Renal cortex interstitium (tissue), 11 donors: ENCODE data around the gene KCNJ10. TPM values are rescaled to one million over a fixed set of nuclear protein-coding genes. Genes with fewer than 3 reads are reported as not detected.

Experiments
- DNase-seq, 11 donors: peaks; one replicate each; pipeline ENCODE4 v3.0.0-alpha.2; 2013; ENCODE audit warnings: low read depth in 9 of 11, low spot score in 4 of 11; ENCODE audit errors: extremely low read depth in 1 of 11
- polyA plus RNA-seq, 3 donors: library from polyadenylated mRNA; unstranded; fragments of 120-200 nt; gene quantifications; one replicate each; pipeline ENCODE4 v1.2.1, GENCODE V29; 2013; ENCODE audit not compliant: insufficient read length in 3 of 3

Gene KCNJ10
- polyA plus RNA-seq, 3 donors = 19.8 to 25.3 (median 20.0) TPM

DNA sequence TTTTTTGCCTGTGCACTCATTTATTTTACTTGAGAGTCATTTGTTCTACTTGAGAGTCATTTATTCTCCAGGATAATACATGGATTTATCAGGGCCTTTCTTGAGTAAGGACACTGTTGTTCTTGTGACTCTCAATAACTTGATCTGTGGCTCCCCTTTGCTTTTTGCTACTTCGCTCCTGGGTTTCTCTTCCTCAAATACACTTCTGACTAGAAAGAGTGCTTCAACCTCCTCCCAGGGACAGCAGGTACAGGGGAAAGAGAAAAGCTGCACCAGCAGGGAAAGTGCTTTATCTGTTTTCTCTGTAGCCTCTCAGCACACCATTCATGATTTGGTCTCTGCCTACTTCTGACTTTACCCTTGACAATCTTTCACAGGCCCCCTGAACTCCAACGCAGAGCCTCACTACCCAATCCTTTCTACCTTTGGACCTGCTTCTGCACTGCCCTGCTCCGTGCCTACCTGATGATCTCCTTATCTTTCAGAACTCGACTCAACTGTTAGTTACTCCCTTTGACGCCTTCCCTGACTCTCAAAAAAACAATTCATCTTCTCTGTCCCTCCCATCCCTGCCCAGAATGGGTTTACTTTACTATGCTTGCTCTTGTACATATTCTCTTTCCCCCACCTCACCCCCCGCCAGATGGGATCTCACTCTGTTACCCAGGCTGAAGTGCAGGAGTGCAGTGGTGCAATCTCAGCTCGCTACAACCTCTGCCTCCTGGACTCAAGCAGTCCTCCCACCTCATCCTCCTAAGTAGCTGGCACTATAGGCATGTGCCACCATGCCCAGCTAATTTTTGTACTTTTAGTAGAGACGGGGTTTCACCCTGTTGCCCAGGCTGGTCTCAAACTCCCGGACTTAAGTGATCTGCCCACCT lies 22.6 kb downstream of the KCNJ10 start:
- DNase-seq = no peak

DNA sequence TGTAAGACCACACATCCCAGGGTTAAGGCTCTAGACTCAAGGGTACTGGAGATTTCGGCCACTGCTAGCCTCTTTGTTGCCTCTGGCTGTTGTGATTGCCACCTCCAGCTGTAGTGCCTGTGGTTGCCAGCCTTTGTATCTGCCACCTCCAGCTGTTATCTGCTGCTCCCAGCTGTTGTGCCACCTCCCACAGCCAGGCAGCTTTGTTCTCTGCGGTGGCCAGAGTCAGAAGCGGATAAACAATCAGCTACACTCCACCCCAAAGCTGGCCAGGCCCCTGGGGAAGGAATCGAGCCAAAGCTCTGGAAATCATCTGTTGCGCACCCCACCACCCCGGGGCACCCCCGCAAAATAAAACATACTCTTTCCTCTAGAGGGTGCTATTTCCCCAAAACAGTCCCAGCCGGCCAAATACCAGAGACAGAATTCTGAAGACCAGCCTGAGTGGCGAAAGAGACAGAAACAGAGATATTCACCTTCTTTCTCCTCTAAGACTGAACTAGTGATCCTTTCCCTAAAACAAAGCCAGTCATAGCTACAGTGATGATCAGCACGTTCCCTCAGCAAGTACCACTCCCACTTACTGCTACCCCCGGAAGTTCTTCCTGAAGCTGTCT lies 23.4 kb downstream of the KCNJ10 start:
- DNase-seq = no peak

DNA sequence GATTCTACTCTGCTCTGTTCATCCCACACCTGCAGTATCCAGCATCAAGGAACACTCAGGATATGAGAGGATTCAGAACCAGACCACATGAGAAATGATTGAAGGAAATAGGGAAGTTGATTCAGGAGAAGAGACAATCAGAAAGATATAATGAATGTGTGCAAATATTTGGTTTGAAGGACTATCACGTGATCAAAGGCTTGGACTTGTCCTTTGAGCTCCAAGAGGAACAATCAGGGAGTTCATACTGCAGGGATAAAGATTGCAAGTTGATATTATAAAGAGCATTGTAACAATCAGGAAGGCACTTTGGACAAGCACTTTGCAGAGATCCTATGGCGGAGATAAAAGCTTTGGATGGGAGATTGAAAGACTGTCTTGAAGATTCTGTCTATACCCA lies 24.3 kb downstream of the KCNJ10 start:
- DNase-seq = no peak

DNA sequence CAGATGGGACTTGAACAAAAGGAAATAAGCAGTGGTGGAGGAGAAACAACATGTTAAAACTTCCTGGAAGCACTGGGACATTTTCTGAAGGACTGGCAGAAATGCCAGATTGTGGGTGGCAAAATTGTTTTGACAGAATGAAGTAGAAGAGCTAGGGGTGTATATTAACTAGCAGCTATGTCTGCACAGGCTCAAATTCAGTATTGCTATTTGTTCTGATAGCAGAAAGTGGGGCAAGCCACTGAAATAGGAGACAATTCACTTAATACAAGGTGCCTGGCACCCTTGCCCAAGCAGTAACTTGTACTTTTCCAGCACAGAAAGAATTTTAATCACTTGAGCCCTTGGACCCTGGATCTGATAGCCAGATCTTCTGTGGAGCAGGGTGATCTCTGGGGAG lies 26.4 kb downstream of the KCNJ10 start:
- no peak for DNase-seq

DNA sequence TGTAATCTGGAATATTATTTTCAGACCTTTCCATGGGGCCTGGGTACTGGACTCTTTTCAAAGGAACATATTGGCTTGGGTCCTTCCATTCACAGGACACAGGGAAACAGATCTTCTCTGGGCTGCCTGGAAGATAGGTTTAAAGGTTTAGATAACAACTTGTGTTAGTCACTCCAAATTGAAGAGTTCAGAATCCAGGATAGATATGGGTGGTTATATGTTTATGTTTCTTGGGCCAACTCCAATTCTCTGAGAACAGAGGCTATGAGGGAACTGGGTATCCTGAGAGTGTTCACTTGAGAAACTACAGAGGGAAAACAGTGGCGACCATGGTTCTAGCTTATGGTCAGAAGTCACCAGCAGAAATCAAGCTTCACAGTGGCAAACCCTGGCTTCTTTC lies 29.5 kb downstream of the KCNJ10 start:
- DNase-seq = no peak

DNA sequence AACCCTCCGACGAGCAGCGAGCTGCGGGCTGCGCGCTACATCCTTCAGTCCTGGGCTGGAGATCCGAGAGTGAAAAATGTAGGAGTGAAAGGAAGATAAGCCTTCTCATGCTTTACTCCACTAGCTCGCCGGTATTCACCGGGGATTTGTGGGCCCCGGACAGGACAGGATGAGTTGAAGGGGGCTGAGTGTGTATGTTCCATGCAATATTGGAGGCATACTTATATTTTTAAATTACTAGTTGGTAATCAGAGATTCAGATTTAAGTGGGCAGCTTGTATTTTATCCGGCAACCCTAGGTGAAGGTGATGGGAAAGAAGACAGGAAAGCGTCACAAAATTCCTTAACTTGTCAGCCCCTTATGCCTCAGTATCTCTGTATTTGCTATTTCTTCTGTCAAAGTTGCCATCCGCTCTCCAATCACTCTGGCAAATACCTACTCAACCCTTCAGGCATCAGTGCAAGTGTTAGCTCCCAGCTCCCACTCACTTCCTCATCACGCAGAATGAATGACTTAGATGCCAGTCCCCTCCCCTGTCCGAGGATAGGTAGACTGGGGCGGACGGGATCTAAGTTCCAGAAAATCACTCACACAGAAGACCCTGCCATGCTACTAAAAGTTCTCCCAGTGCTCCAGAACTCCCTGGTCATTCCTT lies 37.7 kb downstream of the KCNJ10 start:
- DNase-seq = peak in 2 of 11 donors; percentile 5 to 6

DNA sequence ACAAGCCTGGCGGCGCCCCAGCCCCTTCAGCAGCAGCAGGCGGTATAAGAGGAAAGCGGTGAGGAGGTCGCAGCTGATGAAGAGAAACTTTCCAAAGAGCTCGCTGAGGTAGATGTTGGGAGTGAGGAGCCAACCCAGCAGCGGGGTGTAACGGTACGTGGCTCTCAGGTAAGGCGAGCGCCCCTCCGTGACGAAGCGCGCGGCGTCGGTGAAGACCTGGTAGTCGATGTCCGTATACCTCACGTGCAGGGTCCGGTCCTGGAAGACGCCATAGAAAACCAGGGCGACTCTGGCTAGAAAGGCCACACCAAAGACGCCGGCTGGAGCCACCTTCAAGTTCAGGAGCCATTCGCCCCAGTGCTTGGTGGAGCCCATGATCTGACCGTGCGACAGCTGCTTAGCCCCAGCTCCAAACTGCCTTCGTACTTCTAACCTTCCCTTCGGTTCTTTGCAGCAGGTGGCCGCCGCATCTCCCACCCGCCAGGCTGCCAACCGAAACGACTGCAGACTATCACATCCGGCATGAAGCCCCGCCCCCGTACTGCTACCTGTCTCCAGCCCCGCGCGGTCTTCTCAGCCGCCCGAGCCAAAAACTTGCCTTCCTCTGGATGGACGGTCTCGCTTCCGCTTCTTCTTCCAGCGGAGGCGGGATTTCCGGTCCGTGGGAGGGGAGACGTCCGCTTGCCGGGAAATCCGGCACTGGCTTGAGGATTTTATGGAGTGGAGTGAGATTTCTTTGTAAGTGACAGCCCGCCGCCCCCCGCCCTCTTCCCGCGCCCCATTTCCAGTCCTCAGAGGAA lies 38.4 kb downstream of the KCNJ10 start, which contains the start of gene PIGM:
Gene PIGM (minus strand): TSS at position 626 of the 800 bp plus-strand sequence. CDS start 251 bp downstream, at position 375.
- DNase-seq = peak; percentile 85 to 95 (median 92)

DNA sequence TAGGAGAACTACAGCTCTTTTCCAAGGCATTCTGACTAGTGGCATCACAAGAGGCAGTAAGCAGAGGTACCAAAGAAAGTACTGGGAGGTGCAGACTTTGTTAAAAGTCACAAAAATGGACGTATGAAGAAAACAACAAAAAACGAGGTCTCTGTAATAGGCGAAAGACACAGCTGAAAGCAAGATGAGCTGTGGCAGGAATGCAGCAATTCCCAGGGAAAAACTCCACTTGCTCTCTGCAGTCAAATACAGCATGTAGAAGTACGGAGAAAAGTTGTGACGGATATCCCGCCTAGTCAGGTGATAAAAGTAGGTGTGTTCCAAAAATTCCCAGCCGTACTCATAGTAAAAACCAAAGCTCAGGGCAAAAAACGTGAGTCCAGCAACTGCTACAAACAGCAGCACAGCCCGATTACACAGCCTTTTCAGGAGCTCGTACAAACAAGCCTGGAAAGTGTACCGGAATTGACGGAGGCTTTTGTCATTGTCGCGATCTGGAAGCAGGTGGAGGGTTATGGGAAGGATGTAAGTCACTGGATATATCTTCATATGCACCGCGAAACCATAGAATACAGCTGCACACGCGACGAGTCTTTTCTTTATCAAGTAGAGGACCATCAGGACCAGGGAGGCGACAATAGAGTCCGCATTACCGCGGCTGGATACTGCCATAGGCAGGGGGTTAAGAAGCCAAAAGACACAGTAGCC lies 39.1 kb downstream of the KCNJ10 start:
- DNase-seq = peak in 2 of 11 donors; percentile 4 to 8

DNA sequence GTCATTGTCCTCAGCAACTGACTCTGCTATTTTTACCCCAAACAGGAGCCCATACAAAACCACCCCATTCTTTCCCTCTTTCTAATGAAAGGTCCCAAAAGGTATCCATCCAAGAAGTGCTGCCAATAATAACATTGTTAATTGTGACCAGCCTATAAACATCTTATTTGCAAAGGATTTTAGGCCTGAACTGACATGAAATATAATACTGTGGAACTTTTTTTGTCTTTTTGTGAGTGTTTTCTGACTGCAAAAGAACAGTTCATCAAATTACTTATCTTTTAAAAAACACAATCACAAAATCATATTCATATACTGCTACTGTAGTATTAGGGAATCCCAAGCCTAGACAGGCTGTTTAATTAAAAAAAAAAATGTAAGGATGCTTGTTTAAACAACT lies 41.5 kb downstream of the KCNJ10 start:
- no peak for DNase-seq

DNA sequence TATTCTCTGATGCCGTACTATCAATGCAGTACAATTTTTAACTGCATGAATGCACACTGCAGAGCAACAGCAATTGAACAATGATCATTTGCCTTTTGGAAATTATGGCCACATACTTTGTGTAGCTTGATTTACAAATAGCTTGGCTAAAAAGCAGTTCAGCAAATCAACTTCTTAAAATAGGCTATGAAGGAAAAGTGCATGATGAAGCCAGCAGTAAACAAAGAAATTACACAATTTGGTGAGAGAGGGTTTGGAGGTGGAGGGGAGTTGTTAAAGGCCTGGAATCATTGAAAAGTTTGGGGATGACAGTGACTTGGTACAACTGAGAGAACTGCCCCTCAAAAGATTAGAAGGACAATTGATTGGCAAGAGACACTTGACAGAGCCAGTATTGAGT lies 44.6 kb downstream of the KCNJ10 start:
- DNase-seq = no peak

DNA sequence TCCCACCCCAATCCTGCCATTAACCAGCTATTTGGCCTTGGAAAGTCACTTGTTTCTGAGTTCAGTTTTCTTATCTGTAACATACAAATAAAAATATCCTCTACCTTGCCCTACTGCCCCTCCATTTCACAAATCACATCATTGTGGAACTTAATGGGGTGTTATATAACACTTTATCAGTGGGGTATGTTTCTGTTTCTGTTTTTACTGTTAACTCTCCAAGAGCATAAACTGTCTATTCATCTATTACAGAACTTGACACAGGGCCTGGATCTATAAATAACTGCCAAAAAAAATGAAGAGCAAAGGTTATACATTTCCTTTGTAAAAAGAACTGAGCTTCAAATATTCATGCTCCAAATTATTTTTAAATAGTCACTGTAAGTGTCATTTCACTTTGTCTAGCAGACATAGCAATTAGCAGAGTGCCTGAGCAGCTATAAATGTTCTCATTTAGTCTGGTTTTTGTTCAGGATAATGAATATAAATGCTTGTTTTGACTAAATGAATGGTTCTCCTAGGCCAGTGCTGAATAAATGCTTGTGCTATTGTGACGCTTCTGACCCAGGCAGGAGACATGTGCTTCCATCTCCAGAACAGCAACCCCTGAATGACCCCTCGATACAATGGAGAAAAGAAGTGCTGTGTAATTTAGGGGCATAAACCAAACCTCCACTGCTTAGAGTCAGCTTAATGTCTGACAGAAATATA lies 45.6 kb downstream of the KCNJ10 start:
- DNase-seq = no peak

DNA sequence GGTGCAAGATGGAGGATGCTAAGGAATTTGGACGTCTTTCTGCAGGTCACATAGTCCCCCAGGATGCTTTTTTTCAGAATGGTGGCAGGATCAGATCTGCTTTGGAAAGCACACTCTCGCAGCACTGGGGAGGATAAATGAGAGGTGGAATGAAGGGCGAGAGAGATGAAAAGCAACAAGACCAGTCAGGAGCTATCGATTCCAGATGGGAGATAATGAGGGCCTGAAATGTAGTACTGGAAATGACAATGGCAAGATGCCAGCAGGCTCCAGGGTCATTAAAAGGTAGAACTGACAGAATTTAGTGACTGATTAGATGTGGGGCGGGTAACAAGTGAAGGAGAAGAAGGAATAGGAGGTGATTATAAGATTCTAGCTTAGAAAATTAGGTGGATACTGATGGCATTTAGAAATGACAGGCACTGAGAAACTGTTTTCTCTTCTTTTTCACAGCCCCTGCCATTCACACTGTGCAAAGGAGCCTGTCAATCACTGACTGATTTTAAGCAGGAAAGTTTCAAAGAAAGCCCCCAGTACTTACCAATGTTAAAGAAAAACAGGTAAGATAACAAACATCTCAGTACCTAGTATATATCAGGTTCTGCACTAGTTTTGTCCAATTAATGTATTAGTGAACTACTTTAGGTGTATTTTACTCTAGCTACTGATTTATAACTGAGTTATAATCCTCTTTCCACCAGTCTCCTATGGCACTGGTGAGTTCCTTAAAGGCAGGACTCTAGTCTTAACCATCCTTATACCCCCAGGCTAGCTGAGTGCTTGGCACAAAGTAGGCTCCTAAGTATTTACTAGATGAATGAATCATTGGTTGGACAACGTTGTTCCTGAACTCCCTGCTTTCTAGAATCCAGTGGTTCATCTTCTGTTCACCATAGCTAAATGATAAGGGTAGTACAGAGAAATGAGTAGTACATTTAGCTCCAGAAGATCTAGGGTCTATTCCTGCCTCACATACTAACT lies 47.3 kb downstream of the KCNJ10 start:
- DNase-seq = no peak

DNA sequence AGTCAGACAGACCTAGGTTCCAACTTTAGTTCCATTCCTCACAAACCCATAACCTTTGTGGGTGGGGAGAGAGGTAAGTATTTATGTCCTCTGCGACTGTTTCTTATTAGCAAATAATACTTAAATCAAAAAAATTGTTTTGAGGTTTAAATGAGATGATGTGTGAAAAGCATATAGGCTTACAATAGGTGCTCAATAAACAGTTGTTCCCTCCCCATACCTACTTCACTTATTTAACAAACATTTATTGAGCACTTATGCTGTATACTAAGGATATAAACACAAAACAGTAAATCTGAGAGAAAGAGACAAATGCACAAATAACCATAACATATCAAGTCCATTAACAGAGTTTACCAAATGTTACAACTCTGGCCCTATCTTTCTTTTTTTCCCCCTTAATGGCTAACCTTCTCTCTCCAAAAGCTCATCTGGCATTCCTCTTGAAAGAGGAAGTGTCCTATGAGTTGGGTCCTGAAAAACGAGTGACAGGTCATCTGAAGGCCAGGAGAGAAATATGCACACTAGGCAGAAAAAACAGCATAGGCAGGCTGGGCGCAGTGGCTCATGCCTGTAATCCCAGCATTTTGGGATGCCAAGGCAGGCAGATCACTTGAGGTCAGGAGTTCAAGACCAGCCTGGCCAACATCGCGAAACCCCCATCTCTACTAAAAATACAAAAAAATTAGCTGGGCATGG lies 48.4 kb downstream of the KCNJ10 start:
- DNase-seq = no peak

DNA sequence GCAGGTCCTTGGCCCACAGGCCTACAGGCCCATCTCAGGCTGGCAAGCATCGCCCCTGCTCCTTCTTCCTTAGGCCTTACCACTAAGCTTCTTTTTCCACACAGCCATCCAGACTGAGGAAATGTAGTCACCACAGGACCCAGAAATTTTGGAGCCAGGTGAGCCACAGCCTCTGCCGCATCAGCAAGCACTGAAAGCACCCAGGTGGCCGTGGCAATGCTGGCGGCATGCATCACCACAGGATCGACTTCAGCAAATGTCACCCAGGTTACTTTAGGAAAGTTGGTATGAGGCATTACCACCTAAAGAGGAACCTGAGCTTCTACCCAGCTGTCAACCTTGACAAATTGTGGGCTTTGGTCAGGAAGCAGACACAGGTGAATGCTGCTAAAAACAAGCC lies 49.8 kb downstream of the KCNJ10 start:
- no peak for DNase-seq

DNA sequence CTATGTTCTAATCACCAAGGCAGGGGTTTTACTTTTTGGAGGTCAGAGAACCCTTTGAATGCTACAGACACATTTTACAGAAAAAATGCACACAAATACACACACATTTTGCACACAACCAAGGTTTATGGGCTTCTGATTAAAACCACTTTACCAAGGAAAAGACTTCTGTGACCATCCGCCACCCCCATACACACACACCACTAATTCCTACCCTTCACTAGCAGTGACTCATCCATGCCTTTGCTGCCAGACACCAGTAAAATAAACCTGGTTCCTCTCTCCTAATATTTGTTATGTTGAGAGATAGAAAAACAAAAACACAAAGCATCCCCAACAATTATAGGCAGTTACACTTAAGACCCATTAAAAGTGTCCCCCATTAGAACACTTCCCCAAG lies 51.1 kb downstream of the KCNJ10 start:
- DNase-seq = no peak

DNA sequence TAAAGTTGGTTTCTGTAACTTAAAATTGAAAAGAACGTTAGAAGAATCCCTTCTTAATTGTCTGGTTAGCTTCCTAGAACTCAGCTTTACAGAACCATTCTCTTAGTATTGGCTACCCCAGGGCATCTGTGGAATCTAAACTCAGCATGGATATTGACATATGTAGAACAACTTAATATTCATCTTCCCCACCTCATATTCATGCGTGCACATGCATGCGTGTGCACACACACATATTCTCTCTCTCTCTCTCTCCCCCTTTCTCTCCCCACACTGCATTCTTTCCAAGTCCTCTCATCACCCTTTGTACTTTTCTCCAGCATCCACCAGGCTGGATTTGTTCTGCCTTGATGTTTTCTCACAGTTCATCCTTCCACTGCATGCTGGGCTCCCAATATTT lies 51.6 kb downstream of the KCNJ10 start:
- DNase-seq = no peak
